ENCODE data around the gene ZNF516.
A peak's percentile ranks its signal among the peaks of the same experiment; 100 is the strongest.

The ZNF516 gene

DNA sequence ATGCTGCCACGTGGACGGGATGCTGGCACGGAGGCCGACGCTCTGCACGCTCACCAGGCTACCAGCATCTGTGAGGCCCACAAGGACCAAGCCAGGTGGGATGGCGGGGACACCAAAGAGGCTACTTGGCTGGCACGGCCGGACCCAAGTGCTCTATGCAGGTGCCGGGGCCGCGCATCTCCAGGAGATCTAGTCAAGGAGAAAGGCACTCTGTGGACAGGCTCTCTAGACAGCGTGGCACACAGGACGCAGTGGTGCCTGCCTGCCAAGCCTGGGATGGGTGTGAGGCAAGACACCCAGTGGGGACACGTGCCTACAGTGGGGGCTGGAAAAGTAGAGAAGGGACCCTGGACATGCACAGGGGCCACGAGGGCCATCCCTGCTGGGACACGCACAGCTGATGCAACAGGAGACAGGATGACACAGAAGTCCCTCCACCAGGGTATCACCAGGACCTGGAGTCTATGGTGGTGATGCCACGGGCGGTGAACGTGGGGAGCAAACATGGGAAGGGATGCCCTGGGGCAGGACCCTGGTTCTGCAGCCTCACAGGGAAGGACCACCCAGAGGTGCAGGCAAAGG is 28.5 kb downstream of the ZNF516 start:
- DNase-seq, result no peak

DNA sequence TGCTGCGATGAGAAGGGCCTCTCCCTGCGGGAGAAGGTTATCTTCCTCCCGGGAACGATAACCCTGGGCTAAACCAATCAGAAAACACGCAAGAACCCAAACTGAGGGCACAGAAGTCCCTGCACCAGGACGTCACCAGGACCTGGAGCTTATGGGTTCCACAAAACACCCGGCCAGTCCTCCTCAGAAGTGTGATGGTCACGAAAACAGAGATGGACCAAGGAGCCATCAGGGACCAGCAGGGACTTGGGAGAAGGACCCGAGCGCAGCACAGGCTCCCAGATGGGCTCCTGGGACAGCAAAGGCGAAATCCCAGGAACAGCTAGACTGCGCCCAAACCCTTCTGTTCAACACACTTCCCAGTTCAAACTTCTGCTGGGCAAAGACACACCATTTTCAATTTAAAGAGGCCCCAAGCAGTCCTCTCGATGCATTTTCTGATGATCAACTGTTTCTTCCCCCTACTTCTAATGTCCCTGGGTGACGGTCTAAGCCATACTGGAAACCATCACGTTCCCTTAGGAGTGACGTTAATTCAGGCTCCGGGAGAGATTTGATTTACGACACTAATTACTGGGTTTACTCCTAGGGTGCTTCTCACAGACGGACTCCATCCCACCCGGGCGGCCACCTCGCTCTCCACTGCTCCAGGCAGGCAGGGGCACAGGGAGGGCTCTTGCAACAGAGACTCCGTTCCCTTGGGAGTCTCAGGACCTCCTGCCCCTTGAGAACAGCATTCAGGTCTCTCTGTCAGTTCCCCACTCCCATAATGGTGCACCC is 29.2 kb downstream of the ZNF516 start:
- DNase-seq, result no peak

DNA sequence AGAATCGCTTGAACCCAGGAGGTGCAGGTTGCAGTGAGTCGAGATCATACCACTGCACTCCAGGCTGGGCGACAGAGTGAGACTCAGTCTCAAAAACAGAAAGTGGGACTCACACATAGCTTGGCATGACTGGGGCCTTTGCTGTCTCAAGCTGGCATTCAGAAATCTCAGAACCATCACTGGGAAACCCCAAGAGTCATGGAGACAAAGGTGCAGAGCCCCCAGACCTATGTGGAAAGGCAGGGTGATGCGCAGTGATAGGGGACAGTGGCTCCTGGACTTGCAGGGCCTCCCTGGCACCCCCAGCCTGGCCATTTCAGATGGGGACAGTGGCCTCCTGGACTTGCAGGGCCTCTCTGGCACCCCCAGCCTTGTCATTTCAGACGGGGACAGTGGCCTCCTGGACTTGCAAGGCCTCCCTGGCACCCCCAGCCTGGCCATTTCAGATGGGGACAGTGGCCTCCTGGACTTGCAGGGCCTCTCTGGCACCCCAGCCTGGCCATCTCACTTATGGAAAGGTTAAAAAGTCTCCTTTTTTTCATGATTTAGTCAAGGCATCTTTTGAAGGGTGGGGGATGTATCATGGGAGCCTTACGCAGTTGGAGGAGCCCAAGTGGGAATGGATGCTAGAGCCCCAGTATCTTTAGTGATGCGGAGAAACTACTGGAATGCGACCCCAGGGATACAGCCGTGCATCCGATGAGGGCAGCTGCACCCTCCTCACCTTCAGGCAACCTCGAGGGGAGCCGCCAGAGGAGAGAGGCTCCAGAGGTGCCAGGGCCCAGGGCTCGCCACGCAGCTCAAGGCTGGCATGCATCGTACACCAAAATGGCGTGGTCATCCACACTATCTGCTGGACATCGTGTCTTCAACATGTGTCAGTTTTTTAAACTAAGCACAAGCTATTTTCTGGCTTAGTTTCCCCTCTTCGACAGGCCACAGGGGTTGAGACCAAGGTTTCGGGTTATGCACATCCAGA is 30.5 kb downstream of the ZNF516 start:
- DNase-seq, result no peak

DNA sequence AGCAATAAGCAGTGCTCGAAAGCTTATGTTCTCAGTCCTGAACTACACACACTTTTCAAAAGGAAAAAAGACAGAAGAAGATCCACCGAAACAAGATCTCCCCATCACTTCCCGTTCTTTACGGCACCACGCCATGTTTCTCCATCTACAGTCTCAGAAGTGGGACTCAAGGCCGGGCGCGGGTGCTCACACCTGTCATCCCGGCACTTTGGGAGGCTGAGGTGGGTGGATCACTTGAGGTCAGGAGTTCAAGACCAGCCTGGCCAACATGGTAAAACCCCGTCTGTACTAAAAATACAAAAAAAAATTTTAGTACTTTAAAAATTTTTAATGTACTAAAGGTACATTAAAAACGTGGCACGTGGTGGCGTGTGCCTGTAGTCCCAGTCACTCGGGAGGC is 31.2 kb downstream of the ZNF516 start:
- no peak for DNase-seq

DNA sequence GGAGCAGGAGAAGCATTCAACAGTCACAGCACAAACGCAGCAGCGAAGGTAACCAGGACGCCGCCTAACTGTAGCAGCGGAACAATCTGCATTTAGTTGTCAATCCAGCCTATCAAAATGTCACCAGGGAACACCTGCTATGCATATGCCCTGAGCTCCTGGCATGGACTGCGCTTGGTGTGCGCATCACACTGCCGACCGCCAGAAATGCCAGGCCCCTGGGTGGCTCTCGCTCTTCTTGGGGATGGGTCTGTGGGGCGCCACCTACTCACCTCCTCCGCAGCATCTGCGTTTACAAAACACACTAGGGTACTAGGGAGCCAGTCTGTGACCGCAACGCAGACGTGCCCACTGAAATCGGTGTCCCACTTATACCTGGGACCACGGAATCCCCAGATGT is 31.7 kb downstream of the ZNF516 start:
- no peak for DNase-seq

DNA sequence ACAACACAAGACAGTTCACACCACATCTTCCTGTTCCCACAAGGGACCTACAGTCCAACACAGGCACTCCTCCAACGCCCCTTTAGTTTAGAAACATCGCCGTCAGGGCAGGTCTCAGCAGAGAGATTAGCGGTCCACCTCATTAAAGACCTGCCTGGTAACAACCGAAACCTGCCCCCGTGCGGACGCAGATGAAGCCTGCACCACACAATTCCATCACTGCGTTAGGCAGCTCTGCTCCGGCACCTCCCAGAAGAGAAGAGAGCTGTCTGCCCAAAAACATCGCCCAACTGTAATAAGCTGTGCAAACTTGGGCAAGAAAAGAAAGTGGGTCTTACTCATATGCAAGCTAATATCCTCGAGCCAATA is 32.7 kb downstream of the ZNF516 start:
- no peak for DNase-seq

DNA sequence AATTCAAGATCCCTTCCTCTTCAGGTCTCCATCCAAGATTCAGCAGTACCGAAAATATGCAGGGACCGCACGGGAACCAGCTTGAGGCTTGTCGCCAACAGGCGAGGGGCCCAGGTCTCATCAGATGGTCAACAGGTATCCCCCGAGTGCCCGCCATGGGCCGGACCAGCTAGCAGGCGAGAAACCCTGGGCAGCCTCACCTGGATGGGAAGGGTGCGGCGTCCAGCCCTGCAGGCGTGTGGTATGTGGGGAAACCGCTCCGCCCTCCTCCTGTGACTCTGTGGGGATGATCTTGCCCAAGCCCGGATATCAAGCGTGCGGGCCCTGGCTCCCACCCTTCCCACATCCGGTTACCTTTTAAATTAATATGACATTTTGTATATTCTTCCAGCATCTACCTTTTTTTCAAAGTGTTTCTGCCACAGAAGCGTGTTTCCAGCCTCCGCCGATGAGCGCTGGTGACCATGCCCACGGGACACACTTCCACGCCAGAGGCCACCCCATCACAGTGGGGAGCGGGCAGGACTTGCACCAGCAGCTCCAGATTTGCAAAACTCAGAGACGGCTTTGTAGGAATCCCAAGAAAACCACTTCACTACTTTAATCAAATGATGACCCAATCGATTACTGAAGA is 33.2 kb downstream of the ZNF516 start:
- DNase-seq, result no peak

DNA sequence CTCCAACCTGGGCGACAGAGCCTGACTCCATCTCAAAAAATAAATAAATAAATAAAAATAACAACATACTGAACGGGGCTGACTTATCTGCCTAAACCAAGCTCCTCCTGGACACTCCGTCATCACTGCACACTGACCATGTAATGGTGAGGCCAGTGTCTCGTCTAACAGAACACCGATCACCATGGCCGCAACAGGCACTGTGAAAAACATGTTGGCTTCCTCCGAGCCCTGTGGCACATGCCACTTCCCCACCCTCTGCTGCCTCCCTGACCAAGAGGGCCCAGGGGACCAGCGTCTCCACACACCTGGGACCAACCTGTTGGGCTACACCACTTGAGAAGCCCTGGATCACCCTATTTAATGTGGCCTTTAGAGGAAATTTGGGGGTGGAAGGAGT is 33.9 kb downstream of the ZNF516 start:
- DNase-seq, result no peak

DNA sequence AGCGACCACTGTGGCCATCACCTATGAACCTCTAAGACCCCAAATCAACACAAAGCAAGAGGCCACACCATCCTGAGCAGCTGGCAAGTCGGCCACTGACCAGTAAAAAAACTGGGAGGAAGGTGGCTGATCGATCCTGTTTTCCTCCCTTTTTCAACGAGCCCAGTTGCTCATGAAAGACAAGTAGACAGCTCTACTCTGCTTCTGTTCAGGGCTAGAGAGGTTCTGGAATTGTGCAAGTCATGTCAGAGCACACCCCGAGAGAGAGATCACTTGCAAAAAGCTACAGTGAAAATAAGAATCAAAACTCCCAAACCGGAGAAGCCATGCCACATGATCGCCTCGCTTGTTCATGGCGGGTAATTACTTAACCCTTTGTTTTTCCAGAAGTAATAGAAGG is 34.6 kb downstream of the ZNF516 start:
- no peak for DNase-seq

DNA sequence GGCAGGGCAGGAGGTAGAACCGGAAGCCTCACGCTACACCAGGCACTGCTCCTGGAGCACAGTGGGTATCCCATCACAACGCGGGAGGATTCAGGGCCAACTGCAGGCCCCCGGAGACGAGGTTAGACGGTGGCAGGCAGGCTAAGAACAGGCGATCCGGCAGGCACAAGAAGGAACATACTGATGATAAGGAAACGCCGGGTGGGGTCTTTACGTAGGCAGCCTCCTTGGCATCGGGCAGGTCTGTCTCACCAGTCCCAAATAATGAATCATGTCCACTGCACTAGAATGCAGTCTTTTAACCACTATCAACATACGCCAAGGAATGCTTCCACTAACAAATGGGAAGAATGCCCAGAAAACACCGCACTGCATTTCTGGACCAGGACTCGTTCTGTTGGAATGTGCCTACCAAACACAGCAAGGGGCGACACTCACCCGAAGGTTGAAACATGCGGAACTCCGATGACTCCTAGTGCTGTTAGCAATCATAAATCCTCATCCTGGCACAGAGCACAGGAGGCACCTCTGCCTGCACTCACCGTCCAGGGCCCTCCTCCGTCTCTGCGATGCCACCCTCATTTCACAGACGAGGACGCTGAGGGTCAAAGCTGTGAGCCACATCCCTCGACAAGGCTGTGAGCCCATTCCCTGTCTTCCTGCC is 35.2 kb downstream of the ZNF516 start:
- no peak for DNase-seq

DNA sequence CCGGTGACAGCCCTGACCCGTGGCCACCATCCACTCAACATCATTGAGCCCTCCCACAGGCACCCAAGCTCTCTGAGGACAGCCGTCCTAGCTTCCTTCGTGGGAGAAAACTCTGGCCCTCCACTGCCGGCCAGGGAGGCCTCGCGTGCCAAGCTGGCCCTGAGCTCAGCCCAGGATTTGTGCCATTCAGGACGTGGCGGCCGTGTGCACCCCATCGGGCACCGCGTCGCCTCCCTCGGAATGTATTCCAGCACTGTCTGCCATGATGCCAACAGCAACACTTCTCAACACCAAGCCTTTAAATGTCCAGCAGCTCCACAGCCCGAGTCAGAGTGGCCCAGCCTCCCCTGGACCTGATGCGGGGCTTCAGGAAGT is 35.7 kb downstream of the ZNF516 start:
- DNase-seq, result no peak

DNA sequence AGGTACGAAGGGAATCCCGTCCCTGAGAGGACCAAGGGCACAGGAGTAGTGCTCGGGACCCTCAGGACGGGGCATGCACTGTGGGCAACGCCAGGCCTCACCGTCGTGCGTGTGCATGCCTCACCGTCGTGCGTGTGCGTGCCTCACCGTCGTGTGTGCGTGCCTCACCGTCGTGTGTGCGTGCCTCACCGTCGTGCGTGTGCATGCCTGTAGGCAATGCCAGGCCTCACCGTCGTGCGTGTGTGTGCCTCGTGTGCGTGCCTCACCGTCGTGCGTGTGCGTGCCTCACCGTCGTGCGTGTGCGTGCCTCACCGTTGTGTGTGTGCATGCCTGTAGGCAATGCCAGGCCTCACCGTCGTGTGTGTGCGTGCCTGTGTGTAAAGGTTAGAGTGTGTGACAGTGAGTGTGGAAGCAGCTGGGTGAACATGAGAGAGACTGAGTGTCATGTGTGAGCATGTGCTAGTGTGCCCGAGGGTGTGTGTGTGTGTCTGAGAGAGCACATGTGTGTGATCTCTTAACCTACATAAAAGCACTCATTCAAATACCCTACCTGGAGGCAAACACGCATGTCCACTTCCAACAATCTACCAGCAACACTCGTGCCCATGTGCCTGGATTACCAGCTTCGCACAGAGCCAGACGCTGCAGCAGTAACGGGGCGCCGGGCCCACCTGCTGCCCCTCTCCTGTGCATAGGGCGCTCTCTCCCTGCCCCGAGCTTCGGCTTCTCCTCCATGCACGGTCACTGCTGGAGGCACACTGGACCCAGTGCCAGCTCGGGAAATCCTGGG is 36.3 kb downstream of the ZNF516 start:
- DNase-seq, result no peak

DNA sequence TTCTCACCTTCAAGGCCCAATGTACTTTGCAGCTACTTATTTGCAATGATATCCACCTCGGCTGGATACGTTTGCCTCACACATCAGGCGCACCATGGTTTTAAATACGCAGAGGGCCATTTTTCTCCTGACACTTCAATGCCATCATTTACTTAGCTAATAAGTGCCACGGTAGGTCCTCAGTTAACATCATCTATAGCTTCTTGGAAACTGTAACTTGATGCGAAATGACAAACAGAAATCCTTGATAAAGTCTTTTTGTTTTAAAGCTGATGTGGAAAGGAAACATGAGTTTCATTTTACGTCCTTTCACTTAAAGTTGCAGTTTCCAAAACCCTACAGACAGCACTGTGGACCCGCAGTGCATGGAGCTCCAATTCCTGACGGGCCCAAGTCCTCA is 37.1 kb downstream of the ZNF516 start:
- peak in 1 of 2 experiments; percentile 10 for DNase-seq

DNA sequence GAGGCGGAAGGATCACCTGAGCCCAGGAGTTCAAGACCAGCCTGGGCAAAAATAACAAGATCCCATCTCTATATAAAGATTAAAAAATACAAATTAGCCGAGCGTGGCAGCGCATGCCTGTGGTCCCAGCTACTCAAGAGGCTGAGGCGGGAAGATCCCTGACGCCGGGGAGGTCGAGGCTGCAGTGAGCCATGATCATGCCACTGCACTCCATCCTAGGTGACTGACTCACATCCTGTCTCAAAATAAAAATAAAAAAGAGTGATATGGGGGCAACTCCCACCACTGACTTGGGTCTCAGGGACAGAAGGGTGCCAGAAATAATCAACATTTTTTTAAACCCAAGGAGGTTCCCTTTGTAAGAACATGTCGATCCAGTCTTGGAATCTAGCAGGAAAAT is 37.6 kb downstream of the ZNF516 start:
- DNase-seq, result no peak

DNA sequence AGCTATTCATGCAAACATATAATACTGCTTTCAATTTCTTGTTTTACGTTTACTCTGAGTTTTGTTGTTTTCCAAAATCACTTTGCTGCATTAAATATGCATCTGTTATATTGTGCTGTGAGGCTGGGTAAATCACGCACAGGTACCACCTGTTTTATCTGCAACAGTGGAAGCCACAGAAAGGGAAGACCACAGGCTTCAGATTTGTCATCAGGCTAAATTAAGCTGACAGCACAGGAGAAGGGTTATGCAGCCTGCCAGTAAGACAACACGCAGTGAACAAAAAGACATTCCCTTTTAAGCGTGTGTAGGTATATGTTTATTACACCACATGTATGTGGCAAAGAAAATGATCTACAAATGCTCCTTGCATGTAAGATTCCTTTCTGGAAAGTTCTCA is 38.2 kb downstream of the ZNF516 start:
- DNase-seq, result no peak

DNA sequence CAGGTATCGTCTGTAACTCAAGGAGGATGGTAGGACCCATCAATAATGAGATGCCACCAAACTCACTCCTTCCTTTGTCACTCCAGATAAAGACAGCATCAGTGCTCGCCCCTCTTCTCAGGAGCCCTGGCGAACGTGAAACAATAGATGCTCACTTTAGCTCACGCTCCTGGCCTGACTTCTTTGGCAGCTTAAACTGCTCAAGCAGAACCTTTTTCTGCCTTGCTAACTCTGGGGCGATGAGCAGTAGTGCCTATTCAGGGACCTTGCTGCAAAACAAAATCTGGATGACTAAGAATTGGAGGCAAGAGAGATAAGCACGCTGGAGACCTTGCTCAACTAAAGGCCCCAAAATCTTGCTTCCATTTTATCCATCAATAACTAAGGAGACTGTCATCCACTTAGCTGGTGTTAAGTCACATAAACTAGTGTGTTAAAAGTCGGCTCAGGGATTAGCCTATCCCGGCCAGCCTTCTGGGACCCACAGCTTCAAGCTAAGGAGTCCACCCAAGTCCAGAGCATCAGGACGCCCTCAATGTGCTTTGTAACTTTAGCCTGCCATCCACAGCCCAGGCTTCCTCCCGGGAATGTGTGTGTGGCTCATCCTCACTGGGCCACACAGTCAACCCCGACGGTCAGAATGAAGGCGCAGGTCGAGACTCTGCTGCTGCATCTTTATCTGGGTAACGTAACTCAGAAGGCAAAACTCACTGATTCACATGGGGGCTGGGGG is 38.9 kb downstream of the ZNF516 start:
- no peak for DNase-seq

DNA sequence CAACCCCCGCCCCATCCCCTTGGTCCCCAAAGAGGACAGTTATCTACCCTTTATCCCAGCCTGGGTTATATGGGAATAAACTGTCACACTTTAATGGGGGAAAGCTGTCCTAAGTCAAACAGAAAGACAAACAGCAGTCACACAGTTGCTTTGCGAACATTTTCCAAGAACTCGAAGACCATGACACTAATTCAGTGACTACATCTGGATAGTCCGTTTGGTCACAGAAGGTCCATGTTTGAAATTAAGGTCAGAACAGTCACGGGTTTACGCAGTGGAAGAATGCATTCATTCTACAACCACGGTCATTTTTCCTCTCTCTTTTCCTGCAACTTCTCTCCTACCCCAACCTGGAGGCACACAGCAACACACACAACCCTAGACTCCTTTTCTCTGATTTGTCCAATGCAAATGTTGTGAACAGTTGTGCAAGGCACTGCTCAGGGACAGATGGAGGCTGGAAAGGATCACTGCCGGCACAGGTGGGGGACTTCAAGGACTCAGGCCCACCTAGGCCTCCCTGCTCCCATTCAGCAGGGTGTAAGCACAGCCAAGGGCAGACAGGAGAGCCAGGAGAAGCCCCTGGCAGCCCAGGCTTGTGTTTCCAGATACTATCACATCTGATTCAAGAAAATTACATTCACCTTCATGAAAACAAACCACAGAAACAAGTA is 39.9 kb downstream of the ZNF516 start:
- no peak for DNase-seq

DNA sequence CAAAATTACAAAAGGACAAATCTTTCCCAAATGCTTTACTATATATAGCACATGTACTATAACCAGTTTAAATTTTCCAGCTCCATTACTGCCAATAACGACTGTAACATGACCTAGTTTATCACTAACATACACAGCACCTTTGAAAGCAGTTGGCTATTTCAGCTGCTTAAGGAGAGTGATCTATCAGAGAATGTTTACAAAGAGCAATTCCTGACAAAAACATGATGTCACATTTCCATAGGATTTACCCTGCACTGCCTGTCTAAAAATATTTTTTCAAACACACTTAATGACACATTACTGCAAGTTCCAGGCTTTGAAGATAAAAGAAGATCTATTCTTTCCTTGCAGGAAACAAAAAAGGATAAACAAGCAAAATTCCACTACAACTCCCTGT is 40.6 kb downstream of the ZNF516 start:
- DNase-seq, result peak in 1 of 2 experiments; percentile 16

DNA sequence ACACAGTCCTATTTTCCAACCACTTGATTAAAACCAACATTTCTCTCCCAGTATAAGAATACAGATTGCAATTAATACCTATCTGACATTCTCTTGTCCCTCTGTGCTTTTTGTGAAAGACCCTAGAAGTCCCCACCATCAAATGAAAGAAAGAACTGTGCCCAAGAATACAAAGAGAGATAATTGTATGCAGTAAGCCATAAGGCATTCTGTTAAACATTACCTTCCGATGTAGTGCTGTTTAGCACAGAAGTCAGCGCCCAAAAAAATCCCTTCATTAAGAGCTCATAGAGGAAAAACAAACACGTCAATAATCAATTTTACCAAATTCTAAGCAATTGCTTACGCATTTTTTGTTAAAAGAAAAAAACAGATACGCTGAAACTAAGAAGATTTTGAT is 41.1 kb downstream of the ZNF516 start:
- DNase-seq, result no peak

DNA sequence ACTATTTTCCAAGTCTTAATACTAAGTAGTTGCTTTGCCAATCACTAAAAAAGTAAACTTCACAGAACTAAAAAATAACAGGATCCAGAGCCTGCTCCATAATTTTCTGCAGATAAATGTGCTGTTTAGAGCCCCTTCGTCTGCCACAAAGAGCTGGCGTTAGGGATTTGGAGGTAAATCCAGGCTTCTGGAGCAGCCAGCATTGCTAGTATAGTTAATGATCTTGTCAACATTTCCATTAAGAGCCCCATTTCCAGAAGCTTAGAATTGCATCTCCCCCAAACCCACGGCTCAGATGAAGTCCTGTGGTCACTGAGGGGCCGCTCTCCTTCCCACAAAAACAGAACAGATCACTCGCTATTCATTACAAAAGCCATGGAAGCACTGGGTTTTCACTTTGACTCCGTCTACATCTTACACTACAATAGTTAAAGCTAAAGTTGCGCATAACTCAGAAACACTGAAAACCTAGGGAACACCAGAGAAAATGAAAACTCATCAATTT is 41.9 kb downstream of the ZNF516 start:
- peak in 1 of 2 experiments; percentile 16 for DNase-seq
